HG03095 (cell line): ENCODE data around the gene PRR9.
"Not testable (repeated sequence)": the region's sequence is repeated elsewhere in the genome, so short reads cannot be mapped to it uniquely, and the experiment has no call there.

ENCODE experiments used
- ATAC-seq: cut with Tn5 transposase; IDR thresholded peaks from one replicate; pipeline ENCODE4 v1.9.1; 2021; ENCODE audit warnings: moderate library complexity; ENCODE audit not compliant: unreplicated experiment

PRR9 gene, protein sequence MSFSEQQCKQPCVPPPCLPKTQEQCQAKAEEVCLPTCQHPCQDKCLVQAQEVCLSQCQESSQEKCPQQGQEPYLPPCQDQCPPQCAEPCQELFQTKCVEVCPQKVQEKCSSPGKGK

DNA sequence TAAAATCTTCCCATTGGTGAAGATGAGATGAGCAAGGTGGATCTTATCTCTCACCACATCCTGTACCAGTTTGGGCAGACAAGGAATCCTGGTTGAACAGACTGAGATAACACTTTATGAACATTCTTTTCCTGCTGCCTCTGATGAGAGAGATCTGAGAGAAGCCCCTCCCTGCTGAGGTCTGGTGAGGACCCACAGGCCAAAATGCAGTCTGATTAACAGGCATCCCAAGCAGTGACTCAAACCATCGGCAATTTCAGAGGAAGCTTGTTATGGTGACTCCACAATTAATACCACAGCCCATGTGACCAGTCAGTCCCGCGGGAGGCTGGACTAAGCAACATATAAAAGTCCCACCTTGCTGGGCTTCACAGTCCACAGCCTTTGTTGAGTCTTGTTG lies at the start of gene PRR9:
PRR9 (plus strand) TSS at position 373 of the 400 bp plus-strand sequence. CDS start 561 bp downstream, outside the sequence.
- ATAC-seq: no peak

DNA sequence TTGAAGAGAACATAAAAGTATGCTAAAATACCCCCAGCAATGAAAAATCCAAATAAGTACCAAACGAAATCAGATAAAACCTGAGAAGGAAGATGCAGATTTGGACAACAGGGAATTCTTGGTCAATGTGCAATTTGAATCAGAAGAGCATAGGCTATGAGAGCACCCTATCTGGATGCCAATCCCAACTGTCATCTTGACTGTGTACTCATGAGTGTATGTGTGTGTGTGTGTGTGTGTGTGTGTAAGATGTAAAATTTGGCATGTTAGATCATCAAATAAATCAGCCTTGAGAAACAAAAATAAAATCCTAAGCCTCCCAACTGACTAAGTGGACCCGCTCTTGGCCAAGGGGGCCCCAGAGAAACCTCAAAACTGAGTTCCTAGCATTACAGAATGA lies 48.7 kb upstream of the PRR9 start:
- no peak for ATAC-seq

DNA sequence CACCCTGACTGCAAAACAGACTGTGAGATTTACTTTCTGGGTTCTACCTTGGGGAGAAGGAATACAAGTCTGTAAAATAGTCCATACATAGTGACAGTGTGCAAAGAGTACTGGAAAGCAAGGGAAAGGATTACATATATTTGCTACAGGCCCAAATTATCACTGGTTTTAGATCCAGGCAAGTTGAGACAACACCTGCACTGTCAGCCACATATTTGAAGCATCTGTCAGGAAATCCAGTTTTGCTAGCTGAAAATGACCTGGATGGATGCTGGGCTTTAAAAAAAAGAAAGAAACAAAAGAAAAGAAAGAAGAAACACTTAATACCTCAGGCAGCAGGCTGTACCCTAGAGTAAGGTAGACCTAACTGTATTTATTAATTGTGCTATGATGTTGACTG lies 42.8 kb upstream of the PRR9 start:
- ATAC-seq: no peak

DNA sequence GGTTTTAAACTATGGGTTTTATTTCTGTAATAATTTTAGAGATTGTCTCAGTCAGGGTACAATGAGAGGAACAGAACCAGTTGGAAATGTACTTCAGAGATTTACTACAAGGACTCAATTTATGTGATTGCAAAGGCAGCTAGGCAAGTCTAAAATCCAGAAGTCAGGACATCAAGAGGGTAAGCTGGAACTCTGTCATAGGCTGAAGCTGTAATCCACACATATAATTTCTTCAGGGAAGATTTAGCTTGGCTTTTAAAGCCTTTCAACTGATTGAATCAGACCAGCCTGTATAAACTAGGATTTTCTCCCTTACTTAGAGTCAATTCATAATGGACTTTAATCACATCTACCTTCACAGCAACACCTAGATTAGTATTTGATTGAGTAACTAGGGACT lies 38.5 kb upstream of the PRR9 start:
- ATAC-seq: no peak

DNA sequence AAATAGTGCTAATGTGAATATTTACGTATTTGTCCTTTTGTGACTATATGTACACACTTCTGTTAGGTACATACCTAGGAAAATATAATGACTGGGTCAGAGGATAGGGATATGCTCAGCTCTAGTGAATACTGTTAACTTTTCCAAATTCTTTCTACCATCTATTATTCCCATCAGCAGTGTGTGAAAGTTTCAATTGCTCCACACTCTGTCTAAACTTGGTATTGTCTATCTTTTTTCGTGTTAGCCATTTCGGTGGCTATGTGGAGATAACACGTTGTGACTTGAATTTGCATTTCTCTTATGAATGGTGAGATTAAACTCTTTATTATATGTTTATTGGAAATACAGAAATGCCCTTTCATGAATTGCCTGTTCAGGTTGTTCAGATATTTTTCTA lies 36.8 kb upstream of the PRR9 start:
- ATAC-seq: no peak

DNA sequence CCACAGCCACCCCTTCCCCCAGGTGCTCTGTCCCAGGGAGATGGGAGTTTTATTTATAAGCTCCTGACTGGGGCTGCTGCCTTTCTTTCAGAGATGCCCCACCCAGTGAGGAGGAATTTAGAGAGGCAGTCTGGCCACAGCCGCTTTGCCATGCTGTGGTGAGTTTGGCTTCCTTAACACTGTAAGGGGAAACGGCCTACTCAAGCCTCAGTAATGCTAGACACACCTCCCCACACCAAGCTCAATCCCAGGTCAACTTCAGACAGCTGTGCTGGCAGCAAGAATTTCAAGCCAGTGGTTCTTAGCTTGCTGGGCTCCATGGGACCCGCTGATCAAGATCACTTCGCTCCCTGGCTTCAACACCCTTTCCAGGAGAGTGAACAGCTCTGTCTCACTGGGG lies 29.1 kb upstream of the PRR9 start:
- ATAC-seq: not testable (repeated sequence)

DNA sequence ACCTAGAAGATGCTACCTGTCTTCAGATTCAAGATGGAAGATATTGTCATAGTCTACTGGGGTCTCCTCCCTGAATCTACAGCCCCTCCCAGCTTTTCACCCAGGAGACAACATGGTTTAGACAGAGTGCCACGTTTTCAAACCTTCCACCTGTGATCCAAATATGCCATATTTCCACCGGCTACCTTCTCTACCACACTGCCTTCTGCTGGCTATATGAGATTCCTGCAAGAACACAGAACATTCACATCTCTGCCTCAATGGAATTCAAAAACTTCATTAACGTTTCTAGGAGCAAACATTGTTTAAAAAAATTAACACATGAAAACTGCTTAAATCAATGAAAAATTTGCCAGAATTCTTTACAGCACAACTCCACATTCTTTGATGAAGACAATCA lies 27.0 kb upstream of the PRR9 start:
- ATAC-seq: no peak

DNA sequence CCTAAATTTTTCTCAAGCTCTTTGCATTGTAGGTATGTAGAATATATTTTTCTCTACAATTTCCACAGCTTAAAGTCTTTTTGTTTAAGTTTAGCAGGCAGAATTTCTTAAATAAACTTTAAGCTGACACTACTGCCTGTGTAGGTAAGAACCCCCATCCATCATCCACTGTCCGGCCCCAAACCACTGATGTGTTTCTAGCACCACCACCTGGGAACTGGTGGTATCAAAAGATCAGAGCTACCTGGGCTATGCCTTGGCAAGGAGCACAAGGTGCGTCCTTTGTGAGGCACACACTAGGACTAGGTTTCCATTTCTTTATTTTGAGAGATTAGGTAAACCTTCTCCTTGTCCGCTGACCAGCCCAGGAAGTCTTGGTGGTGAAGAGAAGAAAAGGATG lies 24.7 kb upstream of the PRR9 start:
- no peak for ATAC-seq

DNA sequence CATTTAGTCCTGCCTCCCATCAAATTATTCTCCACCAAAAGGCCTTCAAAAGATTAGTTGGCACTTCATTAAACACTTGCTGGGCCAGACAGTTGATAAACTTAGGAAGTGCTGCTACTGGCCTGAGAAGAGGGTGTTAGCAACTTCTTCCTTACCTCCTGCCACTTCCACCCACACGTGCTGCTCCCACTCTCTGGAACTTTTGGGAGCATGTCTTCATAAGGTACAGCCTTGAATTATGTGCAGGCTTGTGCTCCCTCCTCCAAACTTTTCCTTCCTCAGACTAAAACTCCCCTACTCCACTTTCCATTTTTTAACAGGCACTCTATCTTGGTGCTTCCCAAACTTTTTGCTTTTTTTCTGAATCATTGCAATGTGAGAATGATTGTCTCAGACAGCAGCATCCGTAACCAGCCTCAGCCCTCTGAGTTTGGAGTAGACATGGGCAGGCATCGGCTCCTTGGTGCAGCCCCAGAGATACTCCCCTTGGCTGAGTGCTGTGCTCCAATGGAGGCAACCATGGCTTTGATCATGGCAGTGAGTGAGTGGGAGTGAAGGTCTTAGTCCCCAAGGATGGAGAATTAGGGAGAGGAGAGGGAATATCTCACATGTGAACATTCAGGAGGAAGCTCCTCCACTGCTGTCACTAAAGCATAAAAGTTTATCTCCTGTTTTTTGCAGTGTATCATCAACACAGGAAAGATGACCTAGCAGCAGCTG lies 22.9 kb upstream of the PRR9 start:
- no peak for ATAC-seq

DNA sequence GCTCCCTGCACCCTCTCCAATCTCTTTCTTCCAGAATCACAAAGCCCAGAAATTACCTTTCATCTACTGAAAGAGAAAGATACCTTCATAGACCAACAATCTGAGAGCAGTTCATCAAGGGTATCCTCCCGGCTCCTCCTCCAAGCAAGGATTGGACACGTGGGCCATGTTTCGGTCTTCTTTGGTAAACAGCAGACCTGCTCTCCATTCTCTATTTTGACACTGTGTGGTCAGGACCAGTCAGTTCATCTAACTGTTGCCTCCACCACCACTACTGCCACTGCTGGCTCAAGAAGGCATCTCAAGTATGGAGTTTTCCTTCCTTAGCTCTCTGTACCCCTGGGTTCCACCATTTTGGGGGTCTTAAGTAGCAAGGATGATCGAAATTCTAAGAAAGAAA lies 22.2 kb upstream of the PRR9 start:
- ATAC-seq: no peak

DNA sequence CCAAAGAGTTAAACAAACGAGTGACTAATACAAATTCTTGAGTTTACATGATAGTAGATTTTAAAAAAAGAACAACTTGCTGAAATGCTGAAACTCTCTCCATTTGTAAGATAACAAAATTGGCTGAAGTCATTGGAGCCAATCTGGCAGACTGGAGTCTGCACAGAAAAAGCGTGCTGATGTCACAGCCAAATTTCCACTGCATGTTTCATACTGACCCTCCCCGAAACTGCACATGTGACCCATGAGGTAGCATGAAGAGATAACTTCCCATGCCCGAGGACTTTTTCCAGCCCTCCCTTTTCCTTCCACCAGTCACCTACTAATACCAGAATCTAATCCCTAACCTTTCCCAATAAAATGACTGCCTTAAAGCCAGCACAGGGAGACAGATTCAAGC lies 15.4 kb upstream of the PRR9 start:
- no peak for ATAC-seq

DNA sequence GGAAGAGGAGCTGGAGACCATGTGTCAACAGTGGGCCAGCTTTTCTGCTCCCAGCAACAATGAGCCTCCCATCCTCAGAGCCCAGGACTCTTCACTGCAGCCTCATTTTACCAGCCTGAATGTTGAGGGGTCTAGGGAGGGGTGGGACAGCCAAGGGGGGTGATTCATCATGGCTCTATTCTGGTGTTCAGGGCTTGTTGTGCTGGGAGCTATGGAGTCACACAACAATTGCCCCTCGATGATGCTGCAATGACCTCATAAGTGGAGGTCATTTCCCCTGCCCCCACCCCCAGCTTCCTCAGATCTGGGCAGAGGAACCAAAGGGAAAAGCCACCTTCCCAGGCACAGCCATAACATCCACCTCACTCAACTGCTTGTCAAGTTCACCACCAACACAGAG lies 14.3 kb upstream of the PRR9 start, which contains the start of gene LELP1:
LELP1 (plus strand) TSS at position 301 of the 400 bp plus-strand sequence. CDS start 1,278 bp downstream, outside the sequence.
- no peak for ATAC-seq

DNA sequence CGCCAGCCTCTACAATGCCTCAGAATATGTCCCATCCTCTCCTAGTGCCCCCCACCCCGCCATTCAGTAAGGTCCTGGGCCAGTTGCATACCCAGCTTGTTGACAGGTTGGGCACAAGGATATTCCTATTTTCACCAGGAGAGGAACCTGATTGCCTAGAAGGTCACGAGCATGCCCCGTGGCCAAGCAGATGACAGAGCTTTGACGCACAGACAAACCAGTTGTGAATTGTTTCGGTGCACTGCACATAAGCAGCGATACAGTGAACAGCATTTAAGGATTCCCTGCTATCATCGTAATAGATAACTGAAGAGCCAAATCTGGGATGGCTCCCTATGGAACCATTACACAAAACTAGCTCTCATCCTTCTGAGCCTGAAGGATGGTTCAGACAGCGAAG lies 10.8 kb upstream of the PRR9 start:
- ATAC-seq: no peak

DNA sequence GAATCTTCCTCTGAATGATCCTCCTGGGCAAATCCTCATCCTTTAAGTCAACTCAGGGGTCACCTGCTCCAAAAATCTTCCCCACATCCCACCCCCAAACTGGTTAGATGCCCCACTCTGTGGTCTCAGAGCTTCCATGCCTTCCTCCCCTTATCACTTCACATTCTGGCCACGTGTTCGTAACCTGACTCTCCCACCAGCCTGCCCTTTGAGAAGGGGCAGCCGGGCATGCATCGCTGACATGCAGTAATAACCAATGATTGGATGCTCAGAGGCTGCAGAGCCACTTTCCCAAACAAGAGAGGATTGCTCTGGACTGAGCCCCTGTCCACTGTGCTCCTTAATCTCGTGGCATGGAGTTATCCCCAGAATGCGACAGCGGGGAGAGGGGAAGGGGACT lies 7.2 kb upstream of the PRR9 start:
- no peak for ATAC-seq

DNA sequence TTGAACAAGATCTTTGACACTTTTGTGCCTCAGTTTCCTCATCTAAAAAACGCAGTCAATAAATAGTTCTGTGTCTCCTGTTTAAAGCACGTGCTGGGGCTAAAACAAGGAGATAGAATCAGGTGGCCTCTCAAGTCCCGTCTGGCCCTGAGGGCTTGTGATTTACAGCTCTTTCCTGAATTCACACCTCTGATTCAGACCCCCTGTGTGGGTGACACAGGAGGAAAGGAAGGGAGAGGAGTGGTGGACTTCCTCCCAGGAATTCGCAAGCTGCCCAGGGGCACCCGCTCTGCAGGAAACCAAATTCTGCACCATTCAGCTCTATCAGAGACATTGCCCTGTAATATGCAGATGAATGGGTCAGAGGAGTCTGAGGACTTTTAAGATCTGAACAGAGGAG lies 5.2 kb upstream of the PRR9 start:
- no peak for ATAC-seq

DNA sequence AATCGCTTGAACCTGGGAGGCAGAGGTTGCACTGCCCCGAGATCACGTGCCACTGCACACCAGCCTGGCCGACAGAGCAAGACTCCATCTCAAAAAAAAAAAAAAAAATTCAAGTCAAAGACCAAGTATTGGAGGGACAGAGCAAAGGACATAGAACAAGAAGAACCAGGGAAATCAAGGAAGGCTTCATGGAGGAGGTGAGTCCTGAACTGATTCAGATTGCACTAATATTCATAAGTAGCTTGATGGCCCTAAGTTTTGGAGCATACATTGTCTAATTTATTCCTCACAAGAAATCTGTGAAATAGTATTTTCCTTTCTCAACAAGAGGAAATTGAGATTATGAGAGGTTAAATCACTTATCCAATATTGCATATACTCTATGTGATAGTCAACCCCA lies 3.9 kb upstream of the PRR9 start:
- ATAC-seq: no peak

DNA sequence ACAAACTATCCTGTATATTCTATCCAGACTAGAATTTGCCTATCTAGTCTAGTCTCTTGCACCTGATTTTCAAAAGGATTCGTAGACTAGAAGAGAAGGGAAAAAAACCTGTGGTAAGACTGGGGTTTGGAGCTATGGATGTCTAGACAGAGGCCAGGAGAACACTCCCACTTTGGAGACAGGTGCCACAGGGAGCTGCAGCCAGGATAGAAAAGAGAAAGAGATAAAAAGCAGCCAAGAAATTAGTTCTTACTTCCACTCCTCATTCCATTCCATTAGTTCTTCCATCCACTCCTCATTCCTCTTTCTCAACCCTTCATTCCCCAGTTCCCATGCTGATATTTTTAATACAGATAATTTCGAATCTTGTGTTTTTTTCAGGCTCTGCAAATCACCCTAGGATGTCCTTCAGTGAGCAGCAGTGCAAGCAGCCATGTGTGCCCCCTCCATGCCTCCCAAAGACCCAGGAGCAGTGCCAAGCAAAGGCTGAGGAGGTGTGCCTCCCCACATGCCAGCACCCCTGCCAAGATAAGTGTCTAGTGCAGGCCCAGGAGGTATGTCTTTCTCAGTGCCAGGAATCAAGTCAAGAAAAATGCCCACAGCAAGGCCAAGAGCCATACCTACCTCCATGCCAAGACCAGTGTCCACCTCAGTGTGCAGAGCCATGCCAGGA lies 496 bp downstream of the PRR9 start:
- ATAC-seq: no peak

DNA sequence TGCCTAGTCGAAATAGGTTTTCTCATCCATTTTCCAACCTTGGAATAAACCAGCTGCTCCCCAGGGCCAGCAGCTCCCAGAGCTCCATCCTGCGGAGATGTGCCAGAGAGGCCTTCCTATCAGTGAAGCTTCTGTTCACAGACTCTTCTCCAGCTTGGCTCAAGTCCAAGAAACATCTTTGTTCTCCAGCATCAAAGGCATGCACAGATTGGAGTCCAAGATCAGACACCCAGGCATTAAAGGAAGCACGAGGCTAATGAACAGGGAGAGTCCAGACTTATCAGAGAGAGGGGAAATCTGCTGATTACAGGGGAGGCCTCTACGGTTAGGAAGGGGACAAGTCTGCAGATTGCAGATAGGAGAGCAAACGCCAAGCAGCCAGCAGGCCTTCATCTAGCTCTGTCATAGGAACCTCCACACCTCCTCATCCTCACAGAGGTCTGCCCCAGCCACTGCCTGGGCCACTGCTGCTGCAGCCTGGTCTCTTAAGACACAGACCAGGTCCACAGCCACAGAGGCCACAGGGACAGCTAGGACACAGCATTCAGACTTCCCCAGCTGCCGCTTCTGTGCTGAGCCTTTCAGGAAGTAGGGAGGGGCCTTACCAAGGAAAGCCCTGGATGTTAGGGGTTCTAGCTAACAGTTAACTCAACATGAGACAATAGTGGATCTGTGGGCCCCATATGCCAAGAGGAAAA lies 3.4 kb downstream of the PRR9 start:
- no peak for ATAC-seq

DNA sequence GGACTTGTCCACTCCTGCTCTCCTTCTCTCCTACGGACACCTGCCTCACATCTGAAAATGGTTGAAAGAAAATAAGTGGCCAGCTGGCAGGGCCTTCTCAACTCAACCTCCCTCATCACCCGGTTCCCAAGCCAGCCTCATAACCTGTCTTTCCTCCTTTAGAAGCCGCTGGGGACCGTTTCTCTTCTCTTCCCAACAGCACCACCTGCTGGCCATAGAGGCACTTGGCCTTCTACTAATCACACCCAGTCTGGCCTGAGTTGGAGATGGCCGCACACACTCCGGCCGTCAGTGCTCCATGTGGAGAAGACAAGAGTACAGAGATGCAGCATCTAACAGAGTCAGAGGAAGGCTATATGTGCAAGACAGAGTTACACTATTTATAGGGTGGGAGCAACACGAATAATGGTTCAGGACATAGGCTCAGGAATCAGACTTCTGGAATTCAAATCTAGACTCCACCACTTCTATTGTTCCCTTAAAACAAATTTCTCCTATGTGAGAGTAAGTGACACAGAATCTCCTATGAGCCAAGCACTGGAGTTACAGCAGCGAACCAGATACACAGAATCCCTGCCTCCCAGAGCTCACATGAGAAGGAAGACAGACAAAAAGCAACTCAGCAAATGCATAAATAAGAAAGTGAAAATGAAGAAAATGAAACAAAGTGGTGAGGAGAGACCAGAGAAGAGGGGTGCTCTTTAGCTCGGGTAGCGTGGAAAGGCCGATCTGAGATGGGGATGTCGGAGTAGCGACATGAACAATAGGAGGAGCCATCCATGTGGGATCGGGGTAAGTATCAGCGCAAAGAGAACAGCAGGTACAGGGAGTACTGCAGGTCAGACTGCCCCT lies 5.9 kb downstream of the PRR9 start:
- not testable (repeated sequence) for ATAC-seq

DNA sequence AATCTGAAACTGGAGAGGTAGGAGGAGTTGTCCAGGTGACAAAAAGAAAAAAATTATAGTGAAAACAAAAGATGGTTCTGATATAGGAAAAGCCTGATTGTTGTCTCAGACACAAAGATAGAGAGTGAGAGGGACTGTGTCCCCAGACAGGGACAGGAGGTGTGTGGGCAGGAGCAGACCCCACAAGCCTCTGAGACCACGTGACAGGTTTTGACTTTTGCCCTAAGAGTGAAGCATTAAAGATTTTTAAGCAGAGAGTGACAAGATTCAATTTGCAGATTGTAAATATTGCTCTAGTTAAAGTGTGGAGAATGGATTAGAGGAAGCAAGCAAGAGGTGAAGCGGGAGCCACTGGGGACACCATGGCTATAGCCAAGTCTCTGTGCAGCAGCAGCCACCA lies 10.4 kb downstream of the PRR9 start:
- no peak for ATAC-seq

DNA sequence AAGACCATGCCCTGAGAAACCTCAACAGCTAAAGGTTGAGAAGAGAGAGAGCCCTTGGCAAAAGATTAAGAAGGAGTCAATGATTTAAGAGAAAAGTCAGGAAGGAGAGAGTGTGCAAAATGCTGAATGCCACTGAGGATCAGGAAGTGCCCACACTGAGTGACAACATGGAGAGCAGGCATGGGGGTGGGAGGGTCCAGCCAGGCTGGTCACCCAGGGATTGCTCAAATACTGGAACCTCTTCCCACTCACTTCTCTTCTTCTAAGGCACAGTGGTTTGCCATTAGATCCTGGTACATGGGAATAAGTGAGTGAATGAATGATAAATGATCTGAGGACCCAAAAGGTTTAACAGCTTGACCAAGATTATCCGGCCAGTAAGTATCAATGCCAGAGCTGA lies 11.1 kb downstream of the PRR9 start:
- ATAC-seq: no peak
